ENCODE results near the gene ARHGAP18. TPM values are rescaled to one million over a fixed set of nuclear protein-coding genes. Genes with fewer than 3 reads are reported as not detected.

Gene ARHGAP18
- total and polyA plus RNA-seq, 2 of the 13 experiments (the other 11 are each of a cell fraction or from before 2014, with no cell fraction given), result 58.2 to 115 TPM

- TF ChIP-seq KAT8 (CRISPR knock-in tag; IDR thresholded peaks at IDR 0.05) (peak; percentile 78), DNMT1 (CRISPR knock-in tag; IDR thresholded peaks at IDR 0.05) (no peak), ZNF558 (CRISPR knock-in tag; IDR thresholded peaks at IDR 0.05; ENCODE audit: borderline replicate concordance) (no peak), ZNF776 (CRISPR knock-in tag; IDR thresholded peaks at IDR 0.05) (no peak), PAF1 (CRISPR knock-in tag; IDR thresholded peaks at IDR 0.05) (no peak), ATF1 (CRISPR knock-in tag; IDR thresholded peaks at IDR 0.05) (no peak), ZNF589 (CRISPR knock-in tag; conservative IDR thresholded peaks at IDR 0.05) (no peak), FLYWCH1 (CRISPR knock-in tag; IDR thresholded peaks at IDR 0.05) (no peak), REXO4 (CRISPR knock-in tag; IDR thresholded peaks at IDR 0.05; ENCODE audit: borderline replicate concordance) (no peak), FOXO4 (CRISPR knock-in tag; conservative IDR thresholded peaks at IDR 0.05) (no peak), DMAP1 (CRISPR knock-in tag; IDR thresholded peaks at IDR 0.05) (peak; percentile 50; the same call in 1 of the 2 replicates), ELF3 (CRISPR knock-in tag; IDR thresholded peaks at IDR 0.05) (peak; percentile 51; the same call in 1 of the 2 replicates), ZNF639 (CRISPR knock-in tag; conservative IDR thresholded peaks at IDR 0.05) (no peak), SMC3 (IDR thresholded peaks at IDR 0.05; ENCODE audit: low read length) (0 out of 2 replicates have a peak, but pooled peaks have one; percentile 25), KAT7 (CRISPR knock-in tag; IDR thresholded peaks at IDR 0.05; ENCODE audit: borderline replicate concordance) (no peak; the same call in 1 of the 2 replicates), ATF2 (CRISPR knock-in tag; IDR thresholded peaks at IDR 0.05) (peak; percentile 68), USF2 (IDR thresholded peaks at IDR 0.05; ENCODE audit: low read depth, low read length) (no peak), USF2 (CRISPR knock-in tag; IDR thresholded peaks at IDR 0.05; ENCODE audit: borderline replicate concordance) (no peak), HDAC6 (IDR thresholded peaks at IDR 0.05; ENCODE audit: low read depth, low read length) (no peak), ZXDC (CRISPR knock-in tag; IDR thresholded peaks at IDR 0.05) (no peak), FOXK1 (CRISPR knock-in tag; IDR thresholded peaks at IDR 0.05; ENCODE audit: borderline replicate concordance, low read depth) (peak; percentile 62; the same call in 1 of the 2 replicates)
Measured at GRCh38 chr6:129748212-129748900, 38.4 kb upstream of the ARHGAP18 start (continued).
